ENCODE results near the gene COL4A2. TPM values are rescaled to one million over a fixed set of nuclear protein-coding genes. Genes with fewer than 3 reads are reported as not detected.

The COL4A2 gene
- total RNA-seq, 1 experiment from 2014 or later = 74.5 TPM

DNA sequence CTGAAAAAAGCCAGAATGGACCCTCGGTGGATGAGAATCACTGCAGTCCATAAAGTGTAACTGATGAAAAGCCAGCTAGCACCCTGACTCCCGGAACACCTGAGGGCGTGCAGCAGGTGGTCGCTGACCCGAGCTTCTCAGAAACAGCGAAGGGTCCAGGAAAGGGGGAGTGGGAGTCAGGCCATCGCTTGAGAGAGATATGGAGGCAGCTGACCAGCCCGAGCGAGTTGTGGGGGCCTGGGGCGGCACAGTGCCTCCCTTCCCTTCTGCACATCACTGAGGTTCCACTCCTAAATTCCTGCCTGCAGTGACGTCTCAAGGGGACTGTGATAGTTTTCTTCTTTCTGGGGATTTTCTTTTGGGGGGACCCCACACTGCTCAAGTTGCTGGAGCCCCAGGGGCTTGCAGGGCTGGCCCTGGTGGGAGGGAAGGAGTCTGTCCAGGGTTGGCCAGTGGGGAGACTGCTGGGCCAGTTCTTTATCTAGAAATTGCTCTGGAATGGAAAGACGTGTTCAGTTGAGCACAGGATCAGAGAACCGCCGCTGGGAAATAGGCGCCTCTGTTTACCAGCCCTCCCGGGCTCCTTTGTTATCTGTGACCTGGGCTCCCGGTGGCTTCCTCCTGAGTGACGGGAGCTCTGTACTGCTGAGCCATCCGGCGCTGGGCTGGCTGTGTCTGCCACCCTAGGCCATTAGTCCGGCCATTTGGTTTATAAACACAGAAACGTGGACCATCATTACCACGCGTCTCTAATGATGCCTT is 183.1 kb downstream of the COL4A2 start:
- Histone ChIP-seq H3K9me2 (replicated peaks; ENCODE audit: low read length) (no peaks in the 10 kb centered on the region), H3K36me3 (ENCODE audit: low read depth, low read length) (no peaks in the 10 kb centered on the region), H2AFZ (ENCODE audit: low read length) (no peak overlapping the region), H3F3A (ENCODE audit: low read length, unreplicated experiment) (no peaks in the 10 kb centered on the region), H3K4me3 (ENCODE audit: low read length) (no peak overlapping the region), H4K20me1 (ENCODE audit: low read length) (no peaks in the 10 kb centered on the region), H3K4me2 (ENCODE audit: low read length) (no peak overlapping the region), H3K9me3 (ENCODE audit: low read length) (no peaks in the 10 kb centered on the region), H3K27me3 (ENCODE audit: low read length) (no peaks in the 10 kb centered on the region), H3K79me2 (ENCODE audit: low read length) (no peaks in the 10 kb centered on the region), H3K4me1 (ENCODE audit: insufficient read depth, low read length) (no peaks in the 10 kb centered on the region), H3K27ac (ENCODE audit: low read length) (no peak overlapping the region), H3K9ac (ENCODE audit: low read length) (no peak overlapping the region)
- BruUV-seq (replicated peaks) = no TSS peak
- ATAC-seq (no peak), DNase-seq (no peak)
- ChIA-PET POLR2A (ENCODE audit: unreplicated experiment) (no interaction called here), CTCF (no interaction called here)
- intact Hi-C loops (cut with micrococcal nuclease) = no loop called here
- TF ChIP-seq, protein P1, sequence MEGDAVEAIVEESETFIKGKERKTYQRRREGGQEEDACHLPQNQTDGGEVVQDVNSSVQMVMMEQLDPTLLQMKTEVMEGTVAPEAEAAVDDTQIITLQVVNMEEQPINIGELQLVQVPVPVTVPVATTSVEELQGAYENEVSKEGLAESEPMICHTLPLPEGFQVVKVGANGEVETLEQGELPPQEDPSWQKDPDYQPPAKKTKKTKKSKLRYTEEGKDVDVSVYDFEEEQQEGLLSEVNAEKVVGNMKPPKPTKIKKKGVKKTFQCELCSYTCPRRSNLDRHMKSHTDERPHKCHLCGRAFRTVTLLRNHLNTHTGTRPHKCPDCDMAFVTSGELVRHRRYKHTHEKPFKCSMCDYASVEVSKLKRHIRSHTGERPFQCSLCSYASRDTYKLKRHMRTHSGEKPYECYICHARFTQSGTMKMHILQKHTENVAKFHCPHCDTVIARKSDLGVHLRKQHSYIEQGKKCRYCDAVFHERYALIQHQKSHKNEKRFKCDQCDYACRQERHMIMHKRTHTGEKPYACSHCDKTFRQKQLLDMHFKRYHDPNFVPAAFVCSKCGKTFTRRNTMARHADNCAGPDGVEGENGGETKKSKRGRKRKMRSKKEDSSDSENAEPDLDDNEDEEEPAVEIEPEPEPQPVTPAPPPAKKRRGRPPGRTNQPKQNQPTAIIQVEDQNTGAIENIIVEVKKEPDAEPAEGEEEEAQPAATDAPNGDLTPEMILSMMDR (conservative IDR thresholded peaks at IDR 0.05; ENCODE audit: low read depth, low read length) = no peak
- TF ChIP-seq EZH2phosphoT487 (IDR thresholded peaks at IDR 0.05; ENCODE audit: borderline replicate concordance, low read length) = no peak
- TF ChIP-seq EZH2 (IDR thresholded peaks at IDR 0.05; ENCODE audit: low read length, unreplicated experiment) = no peak

DNA sequence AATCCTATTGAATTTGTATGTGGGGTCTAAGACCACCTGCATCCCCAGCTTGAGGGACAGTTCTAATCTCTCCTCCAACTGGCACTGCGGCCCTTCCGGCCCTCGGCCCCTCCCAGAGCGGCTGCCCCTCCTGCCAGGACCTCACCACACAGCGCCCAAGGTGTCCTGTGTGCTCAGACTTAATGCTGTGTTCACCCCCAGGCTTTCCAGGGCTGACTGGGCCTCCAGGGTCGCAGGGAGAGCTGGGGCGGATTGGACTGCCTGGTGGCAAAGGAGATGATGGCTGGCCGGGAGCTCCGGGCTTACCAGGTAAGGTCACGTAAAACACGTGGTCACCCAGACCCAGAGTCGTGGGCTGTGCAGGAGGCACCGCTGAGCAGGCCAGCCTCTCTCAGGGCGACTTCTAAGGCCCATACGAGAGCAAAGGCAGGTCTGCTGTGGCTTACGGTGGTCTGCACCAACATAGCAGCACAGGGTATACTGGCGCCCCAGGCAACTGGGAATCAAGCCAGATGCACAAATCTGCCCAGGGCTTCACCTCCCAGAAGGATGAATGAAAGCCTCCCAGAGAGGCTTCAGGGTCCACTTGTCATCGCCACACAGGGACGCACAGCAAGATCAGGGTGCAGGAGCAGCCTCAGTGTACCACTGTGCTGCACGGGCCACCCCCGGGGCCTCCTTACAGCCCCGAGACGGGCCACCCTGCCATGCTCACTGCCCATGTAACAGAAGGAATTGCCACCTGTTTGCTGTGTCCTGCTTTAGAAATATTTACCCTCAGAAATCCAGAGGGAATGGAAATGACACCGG is 185.0 kb downstream of the COL4A2 start:
- Histone ChIP-seq H3K4me1 (ENCODE audit: insufficient read depth, low read length) (no peaks in the 10 kb centered on the region), H3K4me3 (ENCODE audit: low read length) (no peak overlapping the region), H3K4me2 (ENCODE audit: low read length) (no peak overlapping the region), H3K9ac (ENCODE audit: low read length) (no peak overlapping the region), H3K9me3 (ENCODE audit: low read length) (no peaks in the 10 kb centered on the region), H3K9me2 (replicated peaks; ENCODE audit: low read length) (no peaks in the 10 kb centered on the region), H3F3A (ENCODE audit: low read length, unreplicated experiment) (no peaks in the 10 kb centered on the region), H3K79me2 (ENCODE audit: low read length) (no peaks in the 10 kb centered on the region), H3K27me3 (ENCODE audit: low read length) (no peaks in the 10 kb centered on the region), H4K20me1 (ENCODE audit: low read length) (no peaks in the 10 kb centered on the region), H2AFZ (ENCODE audit: low read length) (no peak overlapping the region), H3K36me3 (ENCODE audit: low read depth, low read length) (peaks cover 4% of the 10 kb centered on the region; the same call in 1 of the 2 replicates), H3K27ac (ENCODE audit: low read length) (no peak overlapping the region)
- intact Hi-C loops (cut with micrococcal nuclease) = no loop called here
- DNase-seq = no peak
- ChIA-PET POLR2A (ENCODE audit: unreplicated experiment) (no interaction called here), CTCF (no interaction called here)
- BruUV-seq (replicated peaks) = no TSS peak
- TF ChIP-seq, protein P1 (conservative IDR thresholded peaks at IDR 0.05; ENCODE audit: low read depth, low read length) = no peak
- no peak for TF ChIP-seq EZH2phosphoT487 (IDR thresholded peaks at IDR 0.05; ENCODE audit: borderline replicate concordance, low read length)
- TF ChIP-seq EZH2 (IDR thresholded peaks at IDR 0.05; ENCODE audit: low read length, unreplicated experiment) = no peak
- no peak for ATAC-seq
